MG63 (cell line): ENCODE results near the gene COQ5. TPM values are rescaled to one million over a fixed set of nuclear protein-coding genes. Genes with fewer than 3 reads are reported as not detected.
A peak's percentile ranks its signal among the peaks of the same experiment; 100 is the strongest.
"Not testable (repeated sequence)": the region's sequence is repeated elsewhere in the genome, so short reads cannot be mapped to it uniquely, and the experiment has no call there.

Experiments used
- DNase-seq: peaks from one replicate; pipeline ENCODE4 v3.0.0-alpha.2; 2020
- H3K27me3 ChIP-seq: fragments of 250-450 bp; sonication (Bioruptor Pico); 2 replicates; pipeline ENCODE4 v1.5.1; 2020; ENCODE audit warnings: mild to moderate bottlenecking, moderate library complexity
- H3K36me3 ChIP-seq: fragments of 250-450 bp; sonication (Bioruptor Pico); 2 replicates; pipeline ENCODE4 v1.5.1; 2020; ENCODE audit warnings: mild to moderate bottlenecking, moderate library complexity
- H3K4me3 ChIP-seq: fragments of 250-450 bp; sonication (Bioruptor Pico); 2 replicates; pipeline ENCODE4 v1.5.1; 2020; ENCODE audit warnings: mild to moderate bottlenecking, moderate library complexity
- H3K9me3 ChIP-seq: fragments of 250-450 bp; sonication (Bioruptor Pico); 2 replicates; pipeline ENCODE4 v1.5.1; 2020; ENCODE audit warnings: mild to moderate bottlenecking, moderate library complexity
- total RNA-seq: library from RNA; depleted of rRNA; stranded (reverse); fragments of >200 nt; shearing (Covaris generic); gene quantifications from 2 replicates; pipeline ENCODE4 v1.2.3, GENCODE V29; 2014; ENCODE audit warnings: low replicate concordance

COQ5 gene
- total RNA-seq, 1 experiment from 2014 or later, result 27.0 TPM

GRCh38 chr12:120534703-120535655, 6.0 kb upstream of the COQ5 start:
- Histone ChIP-seq H3K4me3 (peak overlapping the region; percentile 83), H3K36me3 (peaks cover 31% of the 10 kb centered on the region), H3K27me3 (no peaks in the 10 kb centered on the region), H3K9me3 (no peaks in the 10 kb centered on the region)
- peak; percentile 62 for DNase-seq

GRCh38 chr12:120534203-120534702, 5.3 kb upstream of the COQ5 start, which contains the start of gene RNF10:
RNF10 (plus strand) TSS chr12:120534356; CDS start chr12:120534812, 456 bp downstream.
- Histone ChIP-seq H3K36me3 (peaks cover 31% of the 10 kb centered on the region), H3K27me3 (no peaks in the 10 kb centered on the region), H3K9me3 (no peaks in the 10 kb centered on the region), H3K4me3 (peak within 1 kb of the TSS; percentile 83)
- DNase-seq, result peak; percentile 55

GRCh38 chr12:120532701-120533238, 3.8 kb upstream of the COQ5 start:
- no peak for DNase-seq
- Histone ChIP-seq H3K27me3 (no peaks in the 10 kb centered on the region), H3K36me3 (peaks cover 25% of the 10 kb centered on the region), H3K4me3 (no peak overlapping the region), H3K9me3 (no peaks in the 10 kb centered on the region)

- not testable (repeated sequence) for H3K9me3 ChIP-seq, H3K27me3 ChIP-seq, DNase-seq, H3K36me3 ChIP-seq, H3K4me3 ChIP-seq
Observed at GRCh38 chr12:120530418-120530761, 1.4 kb upstream of the COQ5 start.

GRCh38 chr12:120529641-120530417, 871 bp upstream of the COQ5 start:
- Histone ChIP-seq H3K36me3 (peaks cover 5% of the 10 kb centered on the region; the same call in 1 of the 2 replicates), H3K9me3 (no peaks in the 10 kb centered on the region), H3K27me3 (no peaks in the 10 kb centered on the region), H3K4me3 (peak overlapping the region; percentile 91)
- peak; percentile 14 for DNase-seq

GRCh38 chr12:120522568-120522967, 6.4 kb downstream of the COQ5 start:
- no peaks in the 10 kb centered on the region for H3K27me3 ChIP-seq
- no peak overlapping the region for H3K4me3 ChIP-seq
- no peaks in the 10 kb centered on the region for H3K9me3 ChIP-seq
- H3K36me3 ChIP-seq, result peaks cover 7% of the 10 kb centered on the region; the same call in 1 of the 2 replicates
- no peak for DNase-seq

- not testable (repeated sequence) for H3K4me3 ChIP-seq, DNase-seq, H3K27me3 ChIP-seq, H3K9me3 ChIP-seq
- peaks cover 14% of the 10 kb centered on the region for H3K36me3 ChIP-seq
Observed at GRCh38 chr12:120519324-120519723, 9.6 kb downstream of the COQ5 start.

GRCh38 chr12:120515496-120515895, 13.5 kb downstream of the COQ5 start:
- Histone ChIP-seq H3K36me3 (peaks cover 11% of the 10 kb centered on the region), H3K27me3 (no peaks in the 10 kb centered on the region), H3K4me3 (no peak overlapping the region), H3K9me3 (no peaks in the 10 kb centered on the region)
- DNase-seq, result no peak

GRCh38 chr12:120514002-120514401, 15.0 kb downstream of the COQ5 start:
- Histone ChIP-seq H3K36me3 (peaks cover 14% of the 10 kb centered on the region), H3K9me3 (no peaks in the 10 kb centered on the region), H3K27me3 (no peaks in the 10 kb centered on the region), H3K4me3 (no peak overlapping the region)
- DNase-seq, result no peak

- no peaks in the 10 kb centered on the region for H3K27me3 ChIP-seq
- H3K4me3 ChIP-seq, result no peak overlapping the region
- DNase-seq, result no peak
- H3K9me3 ChIP-seq, result no peaks in the 10 kb centered on the region
- H3K36me3 ChIP-seq, result peaks cover 20% of the 10 kb centered on the region
Observed at GRCh38 chr12:120508537-120508936, 20.4 kb downstream of the COQ5 start.

GRCh38 chr12:120504587-120504986, 24.4 kb downstream of the COQ5 start:
- Histone ChIP-seq H3K4me3 (no peak overlapping the region), H3K9me3 (no peaks in the 10 kb centered on the region), H3K27me3 (no peaks in the 10 kb centered on the region), H3K36me3 (peaks cover 42% of the 10 kb centered on the region)
- DNase-seq, result no peak

- Histone ChIP-seq H3K4me3 (no peak overlapping the region), H3K27me3 (no peaks in the 10 kb centered on the region), H3K36me3 (peaks cover 64% of the 10 kb centered on the region), H3K9me3 (no peaks in the 10 kb centered on the region)
- no peak for DNase-seq
Observed at GRCh38 chr12:120500581-120500980, 28.4 kb downstream of the COQ5 start.

GRCh38 chr12:120498870-120499515, 30.0 kb downstream of the COQ5 start:
- Histone ChIP-seq H3K4me3 (no peak overlapping the region), H3K9me3 (no peaks in the 10 kb centered on the region), H3K27me3 (no peaks in the 10 kb centered on the region), H3K36me3 (peaks cover 56% of the 10 kb centered on the region)
- no peak for DNase-seq

GRCh38 chr12:120497524-120498150, 31.3 kb downstream of the COQ5 start:
- Histone ChIP-seq H3K36me3 (peaks cover 44% of the 10 kb centered on the region), H3K4me3 (peak overlapping the region; percentile 85), H3K27me3 (no peaks in the 10 kb centered on the region), H3K9me3 (no peaks in the 10 kb centered on the region)
- no peak for DNase-seq

- no peaks in the 10 kb centered on the region for H3K27me3 ChIP-seq
- H3K9me3 ChIP-seq, result no peaks in the 10 kb centered on the region
- H3K36me3 ChIP-seq, result peaks cover 41% of the 10 kb centered on the region
- peak overlapping the region; percentile 85 for H3K4me3 ChIP-seq
- DNase-seq, result peak; percentile 49
Observed at GRCh38 chr12:120496413-120497340, 32.3 kb downstream of the COQ5 start.
